ENCODE results near the gene LACRT.
"Not testable (repeated sequence)": the region's sequence is repeated elsewhere in the genome, so short reads cannot be mapped to it uniquely, and the experiment has no call there.

The LACRT gene

GRCh38 chr12:54639112-54639511, 4.4 kb upstream of the LACRT start:
- DNase-seq (ENCODE audit: low read depth in 2 of 2), result not testable (repeated sequence)

- no peak for DNase-seq (ENCODE audit: low read depth in 2 of 2)
Measured at GRCh38 chr12:54631988-54632728, 2.5 kb downstream of the LACRT start.

- no peak for DNase-seq (ENCODE audit: low read depth in 2 of 2)
Measured at GRCh38 chr12:54631551-54631950, 3.1 kb downstream of the LACRT start.

GRCh38 chr12:54629925-54630324, 4.8 kb downstream of the LACRT start:
- DNase-seq (ENCODE audit: low read depth in 2 of 2), result no peak

- DNase-seq (ENCODE audit: low read depth in 2 of 2), result no peak
Measured at GRCh38 chr12:54628186-54628846, 6.4 kb downstream of the LACRT start.

- DNase-seq (ENCODE audit: low read depth in 2 of 2), result no peak
Measured at GRCh38 chr12:54627304-54627703, 7.4 kb downstream of the LACRT start.

GRCh38 chr12:54625598-54625997, 9.1 kb downstream of the LACRT start:
- DNase-seq (ENCODE audit: low read depth in 2 of 2), result no peak

GRCh38 chr12:54624315-54625279, 10.1 kb downstream of the LACRT start:
- no peak for DNase-seq (ENCODE audit: low read depth in 2 of 2)

- no peak for DNase-seq (ENCODE audit: low read depth in 2 of 2)
Measured at GRCh38 chr12:54622463-54623183, 12.1 kb downstream of the LACRT start.

GRCh38 chr12:54616933-54617680, 17.6 kb downstream of the LACRT start:
- no peak for DNase-seq (ENCODE audit: low read depth in 2 of 2)

GRCh38 chr12:54612225-54612750, 22.4 kb downstream of the LACRT start:
- DNase-seq (ENCODE audit: low read depth in 2 of 2), result no peak

GRCh38 chr12:54611715-54612149, 23.0 kb downstream of the LACRT start:
- no peak for DNase-seq (ENCODE audit: low read depth in 2 of 2)

- no peak for DNase-seq (ENCODE audit: low read depth in 2 of 2)
Measured at GRCh38 chr12:54608769-54609168, 25.9 kb downstream of the LACRT start.

GRCh38 chr12:54608156-54608555, 26.5 kb downstream of the LACRT start:
- DNase-seq (ENCODE audit: low read depth in 2 of 2), result no peak

- no peak for DNase-seq (ENCODE audit: low read depth in 2 of 2)
Measured at GRCh38 chr12:54606556-54606955, 28.1 kb downstream of the LACRT start.

- no peak for DNase-seq (ENCODE audit: low read depth in 2 of 2)
Measured at GRCh38 chr12:54605138-54605970, 29.3 kb downstream of the LACRT start.

GRCh38 chr12:54604436-54604835, 30.3 kb downstream of the LACRT start:
- DNase-seq (ENCODE audit: low read depth in 2 of 2), result no peak

GRCh38 chr12:54603872-54604271, 30.8 kb downstream of the LACRT start:
- DNase-seq (ENCODE audit: low read depth in 2 of 2), result no peak

GRCh38 chr12:54603173-54603814, 31.4 kb downstream of the LACRT start:
- DNase-seq (ENCODE audit: low read depth in 2 of 2), result peak; percentile 33 to 34

All from stimulated activated CD8-positive, alpha-beta memory T cell treated with anti-CD3 and anti-CD28 coated beads, Interleukin-7, amount 100 ng/mL, for 1 hour (primary cell).